ENCODE results near the gene TSHZ2.

GRCh38 chr20:53513489-53514298 is 541.5 kb downstream of the TSHZ2 start:
- TF ChIP-seq ZBED1 (IDR thresholded peaks at IDR 0.05): no peak
- no peak for TF ChIP-seq CTCF (IDR thresholded peaks at IDR 0.05 in 2 of 3, conservative IDR thresholded peaks at IDR 0.05 in 1 of 3; ENCODE audit: insufficient read depth in 2 of 3, low read depth in 1 of 3, low read length in 3 of 3)
- no peak for TF ChIP-seq ZNF449 (CRISPR knock-in tag; IDR thresholded peaks at IDR 0.05)
- no peak for TF ChIP-seq ELF4 (CRISPR knock-in tag; IDR thresholded peaks at IDR 0.05)
- no peak for TF ChIP-seq HDAC6 (IDR thresholded peaks at IDR 0.05; ENCODE audit: low read depth, low read length)
- TF ChIP-seq NR2C1 (IDR thresholded peaks at IDR 0.05): no peak
- TF ChIP-seq NR2C1 (tag; IDR thresholded peaks at IDR 0.05): no peak
- TF ChIP-seq ATF1 (CRISPR knock-in tag; IDR thresholded peaks at IDR 0.05): no peak
- TF ChIP-seq ATF1 (tag; IDR thresholded peaks at IDR 0.05): no peak
- TF ChIP-seq MAX (CRISPR knock-in tag; IDR thresholded peaks at IDR 0.05): no peak
- no peak for TF ChIP-seq SMAD1 (IDR thresholded peaks at IDR 0.05; ENCODE audit: low read depth, low read length, partially characterized antibody)
- no peak for TF ChIP-seq ZNF512 (tag; IDR thresholded peaks at IDR 0.05)
- TF ChIP-seq ZNF217 (CRISPR knock-in tag; IDR thresholded peaks at IDR 0.05): no peak
- no peak for TF ChIP-seq ZFX (CRISPR knock-in tag; IDR thresholded peaks at IDR 0.05)
